Liver (tissue), 3 donors: Measurements from ENCODE around the gene CDCP1.

Experiments
- CTCF ChIP-seq: fragments of 150-350 bp; IDR thresholded peaks from 2 replicates; pipeline ENCODE4 v1.5.1; 2017; ENCODE audit warnings: improper control_type of control experiment, low read depth, low read length; ENCODE audit not compliant: missing input control
- GABPA ChIP-seq, 2 donors: IDR thresholded peaks in 1 of 2; conservative IDR thresholded peaks in 1 of 2; 2 replicates each; pipeline ENCODE4 v1.6.1; 2016; ENCODE audit warnings: antibody characterized with exemption in 2 of 2, mild to moderate bottlenecking in 1 of 2, moderate library complexity in 1 of 2
- JUND ChIP-seq, 2 donors: IDR thresholded peaks; 2 replicates each; pipeline ENCODE4 v1.6.1; 2016; ENCODE audit warnings: antibody characterized with exemption in 2 of 2
- RAD21 ChIP-seq, 2 donors: IDR thresholded peaks; 2 replicates each; pipeline ENCODE4 v1.6.1; 2016; ENCODE audit warnings: antibody characterized with exemption in 2 of 2, mild to moderate bottlenecking in 2 of 2
- REST ChIP-seq: IDR thresholded peaks from 2 replicates; pipeline ENCODE4 v1.6.1; 2016; ENCODE audit warnings: antibody characterized with exemption, mild to moderate bottlenecking
- TAF1 ChIP-seq: conservative IDR thresholded peaks from 2 replicates; pipeline ENCODE4 v1.6.1; 2016; ENCODE audit warnings: antibody characterized with exemption, mild to moderate bottlenecking
- YY1 ChIP-seq: IDR thresholded peaks from 2 replicates; pipeline ENCODE4 v1.6.1; 2016; ENCODE audit warnings: antibody characterized with exemption, mild to moderate bottlenecking
- TF ChIP-seq, protein P1 (sequence below): IDR thresholded peaks from 2 replicates; pipeline ENCODE4 v1.6.1; 2016; ENCODE audit warnings: antibody characterized with exemption
- donor health status: healthy.
- donor health status: healthy.

- TF ChIP-seq YY1 (no peak), CTCF (no peak), JUND (IDR thresholded peaks at IDR 0.05) (no peak), RAD21 (IDR thresholded peaks at IDR 0.05) (no peak), GABPA (IDR thresholded peaks at IDR 0.05 in 1 of 2, conservative IDR thresholded peaks at IDR 0.05 in 1 of 2) (no peak), TAF1 (no peak), REST (no peak)
- TF ChIP-seq, protein P1, sequence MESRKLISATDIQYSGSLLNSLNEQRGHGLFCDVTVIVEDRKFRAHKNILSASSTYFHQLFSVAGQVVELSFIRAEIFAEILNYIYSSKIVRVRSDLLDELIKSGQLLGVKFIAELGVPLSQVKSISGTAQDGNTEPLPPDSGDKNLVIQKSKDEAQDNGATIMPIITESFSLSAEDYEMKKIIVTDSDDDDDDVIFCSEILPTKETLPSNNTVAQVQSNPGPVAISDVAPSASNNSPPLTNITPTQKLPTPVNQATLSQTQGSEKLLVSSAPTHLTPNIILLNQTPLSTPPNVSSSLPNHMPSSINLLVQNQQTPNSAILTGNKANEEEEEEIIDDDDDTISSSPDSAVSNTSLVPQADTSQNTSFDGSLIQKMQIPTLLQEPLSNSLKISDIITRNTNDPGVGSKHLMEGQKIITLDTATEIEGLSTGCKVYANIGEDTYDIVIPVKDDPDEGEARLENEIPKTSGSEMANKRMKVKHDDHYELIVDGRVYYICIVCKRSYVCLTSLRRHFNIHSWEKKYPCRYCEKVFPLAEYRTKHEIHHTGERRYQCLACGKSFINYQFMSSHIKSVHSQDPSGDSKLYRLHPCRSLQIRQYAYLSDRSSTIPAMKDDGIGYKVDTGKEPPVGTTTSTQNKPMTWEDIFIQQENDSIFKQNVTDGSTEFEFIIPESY = no peak
Measured at GRCh38 chr3:45057557-45057956, 88.6 kb downstream of the CDCP1 start.
